HG03354 (cell line): Measurements from ENCODE around the gene SETBP1.

Source experiments
- ATAC-seq: cut with Tn5 transposase; IDR thresholded peaks from one replicate; pipeline ENCODE4 v1.9.1; 2021; ENCODE audit warnings: mild to moderate bottlenecking; ENCODE audit not compliant: unreplicated experiment, poor library complexity, severe bottlenecking

The SETBP1 gene

DNA sequence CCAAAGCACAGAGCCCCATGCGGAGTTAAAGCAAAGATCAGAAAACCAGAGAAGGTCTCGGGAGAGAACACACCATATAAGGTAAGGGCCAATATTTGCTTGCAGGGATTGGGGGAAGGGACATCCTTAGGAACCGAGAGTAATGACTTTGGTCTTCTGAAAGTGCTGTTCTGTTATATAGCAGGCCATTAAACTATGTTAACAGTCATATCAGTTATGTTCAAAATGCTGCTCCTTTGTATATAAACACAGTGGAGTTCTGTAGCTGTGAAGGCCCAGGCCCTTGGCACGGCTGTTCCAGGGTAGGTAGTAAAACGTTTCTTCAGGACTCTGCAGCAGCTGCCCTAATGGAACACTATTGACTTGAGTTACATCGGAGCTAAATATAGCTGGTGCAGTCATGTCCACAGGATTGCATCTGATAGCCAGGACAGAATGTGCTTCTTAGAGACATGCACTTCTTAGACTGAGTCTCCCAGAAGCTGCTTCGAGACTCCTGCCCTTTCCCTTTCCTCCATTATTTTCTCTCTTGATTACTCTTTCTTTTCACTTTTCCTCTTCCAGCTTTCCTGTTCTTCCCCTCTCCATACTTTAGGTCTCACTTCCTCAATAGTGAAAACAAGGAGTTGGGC, 122.4 kb downstream of the SETBP1 start:
- no peak for ATAC-seq

DNA sequence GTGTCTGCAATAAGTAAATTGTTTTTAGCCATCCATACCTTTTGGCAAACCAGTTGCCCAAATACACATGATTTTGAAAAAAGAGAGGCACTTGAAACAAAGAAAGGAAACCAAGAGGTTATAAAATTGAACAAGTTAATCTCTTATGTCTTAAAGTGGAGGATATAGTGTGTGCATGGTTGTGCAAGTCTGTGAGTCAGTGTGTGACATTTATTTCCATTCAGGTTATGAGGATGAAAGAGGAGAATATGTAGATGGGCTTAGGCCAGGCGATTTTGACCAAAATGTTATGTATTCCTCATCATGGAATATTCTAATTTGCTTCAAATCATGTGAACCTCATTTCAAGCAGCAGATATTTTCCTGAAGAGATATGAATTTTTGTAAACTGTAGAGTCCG, 123.3 kb downstream of the SETBP1 start:
- ATAC-seq: no peak

- ATAC-seq: no peak
Measured at GRCh38 chr18:44805176-44805575, 124.5 kb downstream of the SETBP1 start.

GRCh38 chr18:44805643-44806042, 125.0 kb downstream of the SETBP1 start:
- ATAC-seq: no peak

DNA sequence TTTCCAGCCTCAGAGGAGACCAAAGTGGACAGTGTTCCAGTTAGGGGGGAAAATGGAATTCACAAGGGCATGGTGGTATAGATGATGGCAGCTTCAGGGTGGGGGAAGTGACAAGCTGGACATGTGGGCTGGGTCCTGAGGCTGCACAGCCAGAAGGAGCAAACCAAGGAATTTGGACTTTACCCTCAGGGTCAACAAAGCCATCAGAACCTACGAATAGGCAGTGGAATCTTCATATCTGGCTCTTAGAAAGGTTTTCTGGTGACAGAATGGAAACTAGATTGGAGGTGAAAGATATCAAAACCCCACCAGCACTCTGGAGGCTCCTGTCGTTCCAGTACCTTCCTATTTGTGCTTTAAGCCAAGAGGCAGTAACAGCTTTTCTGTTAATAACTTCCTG, 127.1 kb downstream of the SETBP1 start:
- no peak for ATAC-seq

- no peak for ATAC-seq
Measured at GRCh38 chr18:44811572-44812125, 131.0 kb downstream of the SETBP1 start.

- no peak for ATAC-seq
Measured at GRCh38 chr18:44812426-44812825, 131.7 kb downstream of the SETBP1 start.

DNA sequence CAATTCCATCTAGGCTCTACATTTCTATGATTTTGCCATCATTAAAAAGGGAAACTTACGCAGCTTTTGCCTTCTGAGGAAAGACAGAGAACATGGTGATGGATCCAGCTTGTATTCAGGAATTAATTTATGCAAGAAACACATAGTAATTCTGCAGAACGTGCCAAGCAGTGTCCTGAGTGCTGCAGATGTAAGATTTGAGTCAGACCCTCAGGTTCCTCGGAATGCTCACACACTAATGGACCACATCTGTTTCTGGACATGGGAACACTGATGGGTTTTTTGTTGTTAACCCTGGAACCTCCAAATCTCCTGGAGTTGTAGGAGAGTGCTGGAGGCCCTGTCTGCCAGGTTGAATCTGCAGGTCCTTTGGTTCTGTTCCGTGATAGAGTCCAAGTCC, 132.9 kb downstream of the SETBP1 start:
- ATAC-seq: no peak

DNA sequence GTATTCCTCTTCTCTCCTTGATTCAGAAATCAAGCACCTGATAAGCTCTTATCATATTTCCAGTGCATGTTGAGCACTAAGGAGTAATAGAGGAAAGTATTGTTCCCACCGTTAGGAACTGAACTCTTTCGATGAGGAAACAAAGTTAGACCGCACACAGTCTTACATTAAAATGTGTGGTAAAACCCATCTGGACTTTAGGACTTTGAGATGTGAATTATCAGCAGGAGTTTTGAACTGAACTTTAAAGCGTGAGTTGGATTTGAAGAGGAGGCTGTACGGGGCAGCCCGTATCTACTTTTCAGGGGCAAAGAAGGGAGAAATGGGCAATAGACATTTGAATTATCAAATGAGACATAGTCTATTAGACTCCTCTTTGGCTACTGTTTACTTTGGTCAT, 134.4 kb downstream of the SETBP1 start:
- ATAC-seq: no peak

GRCh38 chr18:44816050-44816449, 135.4 kb downstream of the SETBP1 start:
- ATAC-seq: no peak

DNA sequence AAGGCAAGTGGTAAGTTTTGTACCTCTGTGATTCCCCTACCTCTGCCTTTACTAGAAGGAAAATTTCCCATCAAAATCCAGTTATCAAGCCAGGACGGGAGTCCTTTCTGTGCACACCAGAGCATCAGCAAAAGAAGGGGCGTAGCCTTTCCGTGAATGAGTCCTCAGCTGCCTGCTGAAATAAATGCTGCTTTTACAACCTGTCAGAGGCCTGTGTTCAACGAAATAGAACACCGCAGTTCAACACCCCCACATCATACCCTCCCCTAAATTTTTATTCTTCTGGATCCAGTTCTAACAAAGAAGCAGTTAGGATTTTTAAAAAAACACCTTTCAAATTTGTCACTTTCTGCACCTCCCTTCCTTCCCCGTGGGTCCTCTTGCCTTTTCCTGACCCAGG, 135.8 kb downstream of the SETBP1 start:
- ATAC-seq: no peak

GRCh38 chr18:44817831-44818473, 137.3 kb downstream of the SETBP1 start:
- ATAC-seq: no peak

GRCh38 chr18:44818668-44819403, 138.1 kb downstream of the SETBP1 start:
- ATAC-seq: no peak

- ATAC-seq: no peak
Measured at GRCh38 chr18:44819944-44820510, 139.3 kb downstream of the SETBP1 start.

- ATAC-seq: no peak
Measured at GRCh38 chr18:44821924-44822323, 141.2 kb downstream of the SETBP1 start.

GRCh38 chr18:44823286-44823685, 142.6 kb downstream of the SETBP1 start:
- ATAC-seq: no peak

DNA sequence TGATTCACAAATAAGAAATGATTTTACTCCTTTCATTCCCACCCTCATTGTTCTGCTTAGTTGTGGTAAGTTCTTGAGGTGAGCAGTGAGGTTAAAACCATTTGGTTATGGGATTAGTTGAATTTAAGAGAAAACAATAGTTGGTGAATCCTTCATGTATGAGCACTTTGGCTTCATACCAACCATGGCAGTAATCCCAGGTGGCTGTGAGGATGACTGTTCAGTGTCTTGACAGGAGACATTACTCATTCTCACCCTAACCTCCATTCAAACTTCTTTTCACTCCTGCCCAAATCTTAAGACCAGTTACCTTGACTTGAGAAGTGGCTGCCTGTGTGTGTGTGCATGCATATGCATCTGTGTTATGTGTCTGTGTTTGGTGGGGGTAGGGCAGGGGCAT, 143.1 kb downstream of the SETBP1 start:
- no peak for ATAC-seq

- no peak for ATAC-seq
Measured at GRCh38 chr18:44824884-44825283, 144.2 kb downstream of the SETBP1 start.

- no peak for ATAC-seq
Measured at GRCh38 chr18:44826418-44827259, 146.0 kb downstream of the SETBP1 start.

- no peak for ATAC-seq
Measured at GRCh38 chr18:44828080-44828479, 147.4 kb downstream of the SETBP1 start.
